Colonic mucosa (tissue), 4 donors: ENCODE measurements around the gene LRRC25. TPM values are rescaled to one million over a fixed set of nuclear protein-coding genes. Genes with fewer than 3 reads are reported as not detected.

Experiments
- DNase-seq: peaks from one replicate; pipeline ENCODE4 v3.0.0-alpha.2; 2020
- H3K27ac ChIP-seq: fragments of 200-600 bp; one replicate; pipeline ENCODE4 v1.8.0; 2021
- H3K27me3 ChIP-seq: fragments of 200-600 bp; one replicate; pipeline ENCODE4 v1.8.0; 2021
- H3K36me3 ChIP-seq: fragments of 200-600 bp; one replicate; pipeline ENCODE4 v1.8.0; 2021
- H3K4me1 ChIP-seq: fragments of 200-600 bp; one replicate; pipeline ENCODE4 v1.8.0; 2021; ENCODE audit warnings: mild to moderate bottlenecking
- H3K4me3 ChIP-seq: fragments of 200-600 bp; one replicate; pipeline ENCODE4 v1.8.0; 2021
- H3K9ac ChIP-seq, 2 donors: one replicate each; pipeline ENCODE4 v1.7.0; 2013; ENCODE audit warnings: control low read depth in 2 of 2, low read depth in 2 of 2, low read length in 2 of 2
- H3K9me3 ChIP-seq: fragments of 200-600 bp; one replicate; pipeline ENCODE4 v1.8.0; 2021
- intact Hi-C: fragments of 100-400 bp; cut with DNase I; formaldehyde crosslinking; loops from one replicate; pipeline ENCODE4 v1.14.1; 2022
- total RNA-seq, 2 donors: library from RNA; stranded (reverse); fragmentation: NEBNext Ultra II Directional in 1 of 2; extraction: Animal tissue kit (Norgen Biotek cat#: 25700) in 1 of 2; gene quantifications; one replicate each; pipeline ENCODE4 v1.2.1, GENCODE V29; 2021
- TF ChIP-seq, protein P1 (sequence below): fragments of 200-600 bp; IDR thresholded peaks from one replicate; pipeline ENCODE4 v1.8.0; 2022; ENCODE audit warnings: antibody characterized with exemption, mild to moderate bottlenecking
- donor health status: healthy.
- donor health status: DM: no; HTN: no; CAD: no.
- donor health status: DM: no; HTN: no; CAD: no.

LRRC25 gene
- total RNA-seq, 2 donors from 2014 or later = 1.4 to 3.9 TPM

- H3K4me1 ChIP-seq = no peaks in the 10 kb centered on the region
- peak overlapping the region; percentile 60 for H3K27ac ChIP-seq
- H3K27me3 ChIP-seq = no peaks in the 10 kb centered on the region
- TF ChIP-seq, protein P1, sequence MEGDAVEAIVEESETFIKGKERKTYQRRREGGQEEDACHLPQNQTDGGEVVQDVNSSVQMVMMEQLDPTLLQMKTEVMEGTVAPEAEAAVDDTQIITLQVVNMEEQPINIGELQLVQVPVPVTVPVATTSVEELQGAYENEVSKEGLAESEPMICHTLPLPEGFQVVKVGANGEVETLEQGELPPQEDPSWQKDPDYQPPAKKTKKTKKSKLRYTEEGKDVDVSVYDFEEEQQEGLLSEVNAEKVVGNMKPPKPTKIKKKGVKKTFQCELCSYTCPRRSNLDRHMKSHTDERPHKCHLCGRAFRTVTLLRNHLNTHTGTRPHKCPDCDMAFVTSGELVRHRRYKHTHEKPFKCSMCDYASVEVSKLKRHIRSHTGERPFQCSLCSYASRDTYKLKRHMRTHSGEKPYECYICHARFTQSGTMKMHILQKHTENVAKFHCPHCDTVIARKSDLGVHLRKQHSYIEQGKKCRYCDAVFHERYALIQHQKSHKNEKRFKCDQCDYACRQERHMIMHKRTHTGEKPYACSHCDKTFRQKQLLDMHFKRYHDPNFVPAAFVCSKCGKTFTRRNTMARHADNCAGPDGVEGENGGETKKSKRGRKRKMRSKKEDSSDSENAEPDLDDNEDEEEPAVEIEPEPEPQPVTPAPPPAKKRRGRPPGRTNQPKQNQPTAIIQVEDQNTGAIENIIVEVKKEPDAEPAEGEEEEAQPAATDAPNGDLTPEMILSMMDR = no peak
- no peaks in the 10 kb centered on the region for H3K9me3 ChIP-seq
- peak overlapping the region in 1 of 2 donors; percentile 73 for H3K9ac ChIP-seq
- DNase-seq = no peak
- H3K36me3 ChIP-seq = no peaks in the 10 kb centered on the region
- no peak overlapping the region for H3K4me3 ChIP-seq
- intact Hi-C loops = no loop called here
Observed at GRCh38 chr19:18380843-18381242, 16.6 kb downstream of the LRRC25 start.

- intact Hi-C loops = no loop called here
- peak overlapping the region; percentile 60 for H3K27ac ChIP-seq
- DNase-seq = peak; percentile 94
- TF ChIP-seq, protein P1 = no peak
- no peak overlapping the region for H3K4me3 ChIP-seq
- no peaks in the 10 kb centered on the region for H3K9me3 ChIP-seq
- H3K4me1 ChIP-seq = no peaks in the 10 kb centered on the region
- no peaks in the 10 kb centered on the region for H3K36me3 ChIP-seq
- H3K27me3 ChIP-seq = no peaks in the 10 kb centered on the region
- H3K9ac ChIP-seq = peak overlapping the region in 1 of 2 donors; percentile 73
Observed at GRCh38 chr19:18379803-18380747, 17.3 kb downstream of the LRRC25 start.

- no peaks in the 10 kb centered on the region for H3K36me3 ChIP-seq
- no peaks in the 10 kb centered on the region for H3K27me3 ChIP-seq
- intact Hi-C loops = no loop called here
- peak overlapping the region; percentile 56 for H3K27ac ChIP-seq
- H3K9ac ChIP-seq = no peak overlapping the region
- H3K4me1 ChIP-seq = peaks cover 15% of the 10 kb centered on the region
- peak; percentile 60 for DNase-seq
- no peaks in the 10 kb centered on the region for H3K9me3 ChIP-seq
- TF ChIP-seq, protein P1 = no peak
- no peak overlapping the region for H3K4me3 ChIP-seq
Observed at GRCh38 chr19:18377026-18377425, 20.4 kb downstream of the LRRC25 start.

DNA sequence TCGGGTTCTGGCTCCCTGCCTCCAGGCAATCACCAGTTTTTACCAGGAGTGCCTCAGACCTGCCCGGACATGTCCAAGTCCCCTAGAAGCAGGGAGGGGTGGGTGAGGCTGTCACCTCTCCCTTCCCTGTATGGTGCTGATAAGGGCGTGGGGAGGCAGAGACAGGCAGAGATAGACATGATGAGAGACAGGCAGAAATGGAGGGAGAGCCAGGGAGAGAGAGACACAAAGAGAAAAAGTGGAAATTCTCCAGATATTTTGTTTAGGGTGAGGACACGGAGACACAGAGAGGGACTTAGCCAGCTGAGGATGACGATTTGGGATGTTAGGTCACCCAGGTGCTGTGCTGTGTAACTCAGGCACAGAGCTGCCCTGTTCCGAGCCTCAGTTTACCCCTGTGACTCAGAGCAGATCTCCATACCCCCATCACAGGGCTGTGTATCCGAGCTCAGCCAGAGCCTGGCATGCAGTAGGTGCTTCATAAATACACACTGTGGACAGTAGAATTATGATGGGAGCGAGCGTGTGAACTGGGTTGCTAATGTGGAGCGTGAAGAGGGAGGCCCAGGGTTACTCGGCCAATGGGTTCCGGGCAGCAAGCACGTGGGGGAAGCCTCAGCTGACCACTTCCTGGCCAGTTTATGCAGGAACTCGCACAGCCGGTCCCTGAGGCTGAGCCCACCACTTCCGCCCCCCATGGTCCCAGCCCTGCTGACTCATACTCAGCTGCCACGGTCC, 23.4 kb downstream of the LRRC25 start:
- no peaks in the 10 kb centered on the region for H3K9me3 ChIP-seq
- no peaks in the 10 kb centered on the region for H3K27me3 ChIP-seq
- peak overlapping the region; percentile 73 for H3K27ac ChIP-seq
- peak; percentile 83 for DNase-seq
- peaks cover 15% of the 10 kb centered on the region for H3K4me1 ChIP-seq
- TF ChIP-seq, protein P1 = no peak
- peak overlapping the region in 1 of 2 donors; percentile 92 for H3K9ac ChIP-seq
- intact Hi-C loops = no loop called here
- H3K36me3 ChIP-seq = no peaks in the 10 kb centered on the region
- no peak overlapping the region for H3K4me3 ChIP-seq

GRCh38 chr19:18373407-18373891, 24.0 kb downstream of the LRRC25 start:
- intact Hi-C loops = no loop called here
- Histone ChIP-seq H3K27me3 (no peaks in the 10 kb centered on the region), H3K27ac (peak overlapping the region; percentile 73), H3K4me1 (peaks cover 15% of the 10 kb centered on the region), H3K9me3 (no peaks in the 10 kb centered on the region), H3K9ac (peak overlapping the region in 1 of 2 donors; percentile 92), H3K4me3 (no peak overlapping the region), H3K36me3 (no peaks in the 10 kb centered on the region)
- no peak for DNase-seq
- TF ChIP-seq, protein P1 = no peak
